ENCODE results near the gene MYL6B.

GRCh38 chr12:56141946-56142784 is 10.2 kb upstream of the MYL6B start:
- TF ChIP-seq MAZ (IDR thresholded peaks at IDR 0.05; ENCODE audit: borderline replicate concordance, low read depth, low read length) = no peak
- no peak for TF ChIP-seq USF2 (IDR thresholded peaks at IDR 0.05)
- no peak for TF ChIP-seq POLR2AphosphoS2 (conservative IDR thresholded peaks at IDR 0.05; ENCODE audit: low read length)
- TF ChIP-seq, protein P1, sequence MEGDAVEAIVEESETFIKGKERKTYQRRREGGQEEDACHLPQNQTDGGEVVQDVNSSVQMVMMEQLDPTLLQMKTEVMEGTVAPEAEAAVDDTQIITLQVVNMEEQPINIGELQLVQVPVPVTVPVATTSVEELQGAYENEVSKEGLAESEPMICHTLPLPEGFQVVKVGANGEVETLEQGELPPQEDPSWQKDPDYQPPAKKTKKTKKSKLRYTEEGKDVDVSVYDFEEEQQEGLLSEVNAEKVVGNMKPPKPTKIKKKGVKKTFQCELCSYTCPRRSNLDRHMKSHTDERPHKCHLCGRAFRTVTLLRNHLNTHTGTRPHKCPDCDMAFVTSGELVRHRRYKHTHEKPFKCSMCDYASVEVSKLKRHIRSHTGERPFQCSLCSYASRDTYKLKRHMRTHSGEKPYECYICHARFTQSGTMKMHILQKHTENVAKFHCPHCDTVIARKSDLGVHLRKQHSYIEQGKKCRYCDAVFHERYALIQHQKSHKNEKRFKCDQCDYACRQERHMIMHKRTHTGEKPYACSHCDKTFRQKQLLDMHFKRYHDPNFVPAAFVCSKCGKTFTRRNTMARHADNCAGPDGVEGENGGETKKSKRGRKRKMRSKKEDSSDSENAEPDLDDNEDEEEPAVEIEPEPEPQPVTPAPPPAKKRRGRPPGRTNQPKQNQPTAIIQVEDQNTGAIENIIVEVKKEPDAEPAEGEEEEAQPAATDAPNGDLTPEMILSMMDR (IDR thresholded peaks at IDR 0.05) = no peak
- TF ChIP-seq REST (IDR thresholded peaks at IDR 0.05) = no peak
- TF ChIP-seq ZNF302 (CRISPR knock-in tag; IDR thresholded peaks at IDR 0.05) = no peak
- no peak for TF ChIP-seq POLR2A (IDR thresholded peaks at IDR 0.05; ENCODE audit: low read length)
- no peak for TF ChIP-seq CHD2 (IDR thresholded peaks at IDR 0.05; ENCODE audit: low read length, partially characterized antibody)
- no peak for TF ChIP-seq EP300 (IDR thresholded peaks at IDR 0.05)
- TF ChIP-seq, protein P2, sequence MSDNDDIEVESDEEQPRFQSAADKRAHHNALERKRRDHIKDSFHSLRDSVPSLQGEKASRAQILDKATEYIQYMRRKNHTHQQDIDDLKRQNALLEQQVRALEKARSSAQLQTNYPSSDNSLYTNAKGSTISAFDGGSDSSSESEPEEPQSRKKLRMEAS (IDR thresholded peaks at IDR 0.05) = no peak
- no peak for TF ChIP-seq MYC (IDR thresholded peaks at IDR 0.05; ENCODE audit: borderline replicate concordance, low read length)
- TF ChIP-seq CHD4 (IDR thresholded peaks at IDR 0.05; ENCODE audit: borderline replicate concordance) = no peak
- no peak for TF ChIP-seq RARB (CRISPR knock-in tag; IDR thresholded peaks at IDR 0.05)
